ENCODE results near the gene PLEKHA4. TPM values are rescaled to one million over a fixed set of nuclear protein-coding genes. Genes with fewer than 3 reads are reported as not detected.

The PLEKHA4 gene
- total and polyA plus RNA-seq, 2 of the 13 experiments (the other 11 are each of a cell fraction or from before 2014, with no cell fraction given), result 4.8 to 6.0 TPM

DNA sequence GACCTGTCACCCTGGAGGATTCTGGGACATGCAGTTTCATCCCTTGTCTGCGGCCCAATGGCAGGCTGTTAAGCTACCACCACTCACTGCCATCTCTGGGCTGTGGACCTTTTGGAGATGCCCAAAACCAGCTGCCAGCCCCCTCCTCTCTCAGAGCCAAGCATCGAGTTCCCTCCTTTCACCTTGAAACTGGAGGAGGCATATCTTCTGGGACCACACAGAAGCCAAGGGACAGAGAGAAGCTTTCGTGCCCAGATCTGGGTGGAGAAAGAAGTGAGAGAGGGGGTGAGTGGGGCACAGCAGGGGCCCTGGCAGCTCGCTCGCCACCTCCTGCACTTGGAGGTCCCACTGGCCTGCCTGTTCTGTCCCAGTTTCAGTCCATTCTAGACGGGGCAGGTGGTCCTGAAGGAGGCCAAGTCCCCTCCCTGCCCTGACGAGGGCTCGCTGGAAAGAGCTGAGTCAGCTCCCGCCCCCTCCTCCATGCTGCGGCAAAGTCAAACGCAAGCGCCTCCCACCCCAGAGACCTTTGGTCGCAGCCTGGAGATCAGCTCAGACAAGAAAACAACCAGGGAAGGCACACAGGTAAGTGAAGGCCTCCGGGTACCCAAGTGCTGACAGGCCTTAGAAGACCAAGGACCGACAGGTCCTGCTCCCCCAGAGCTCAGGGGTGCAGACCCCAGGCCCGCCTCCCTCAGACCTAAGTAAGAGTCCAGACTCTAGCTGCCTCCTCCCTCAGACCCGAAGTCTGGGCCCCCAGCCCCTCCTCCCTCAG, 61.4 kb downstream of the PLEKHA4 start (continued):
- TF ChIP-seq, protein P1, sequence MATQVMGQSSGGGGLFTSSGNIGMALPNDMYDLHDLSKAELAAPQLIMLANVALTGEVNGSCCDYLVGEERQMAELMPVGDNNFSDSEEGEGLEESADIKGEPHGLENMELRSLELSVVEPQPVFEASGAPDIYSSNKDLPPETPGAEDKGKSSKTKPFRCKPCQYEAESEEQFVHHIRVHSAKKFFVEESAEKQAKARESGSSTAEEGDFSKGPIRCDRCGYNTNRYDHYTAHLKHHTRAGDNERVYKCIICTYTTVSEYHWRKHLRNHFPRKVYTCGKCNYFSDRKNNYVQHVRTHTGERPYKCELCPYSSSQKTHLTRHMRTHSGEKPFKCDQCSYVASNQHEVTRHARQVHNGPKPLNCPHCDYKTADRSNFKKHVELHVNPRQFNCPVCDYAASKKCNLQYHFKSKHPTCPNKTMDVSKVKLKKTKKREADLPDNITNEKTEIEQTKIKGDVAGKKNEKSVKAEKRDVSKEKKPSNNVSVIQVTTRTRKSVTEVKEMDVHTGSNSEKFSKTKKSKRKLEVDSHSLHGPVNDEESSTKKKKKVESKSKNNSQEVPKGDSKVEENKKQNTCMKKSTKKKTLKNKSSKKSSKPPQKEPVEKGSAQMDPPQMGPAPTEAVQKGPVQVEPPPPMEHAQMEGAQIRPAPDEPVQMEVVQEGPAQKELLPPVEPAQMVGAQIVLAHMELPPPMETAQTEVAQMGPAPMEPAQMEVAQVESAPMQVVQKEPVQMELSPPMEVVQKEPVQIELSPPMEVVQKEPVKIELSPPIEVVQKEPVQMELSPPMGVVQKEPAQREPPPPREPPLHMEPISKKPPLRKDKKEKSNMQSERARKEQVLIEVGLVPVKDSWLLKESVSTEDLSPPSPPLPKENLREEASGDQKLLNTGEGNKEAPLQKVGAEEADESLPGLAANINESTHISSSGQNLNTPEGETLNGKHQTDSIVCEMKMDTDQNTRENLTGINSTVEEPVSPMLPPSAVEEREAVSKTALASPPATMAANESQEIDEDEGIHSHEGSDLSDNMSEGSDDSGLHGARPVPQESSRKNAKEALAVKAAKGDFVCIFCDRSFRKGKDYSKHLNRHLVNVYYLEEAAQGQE (IDR thresholded peaks at IDR 0.05; ENCODE audit: borderline replicate concordance in 1 of 2, low read depth in 1 of 2, low read length in 2 of 2), result 0 out of 4 replicates have a peak, but pooled peaks of 1 of the 2 experiments have one; percentile 27
- TF ChIP-seq BCLAF1 (IDR thresholded peaks at IDR 0.05), result no peak
- TF ChIP-seq ZNF878 (CRISPR knock-in tag; IDR thresholded peaks at IDR 0.05), result no peak
- TF ChIP-seq HNRNPH1 (optimal IDR thresholded peaks at IDR 0.05; ENCODE audit: low read depth, low read length), result no peak
- no peak for TF ChIP-seq NBN (conservative IDR thresholded peaks at IDR 0.05)
- 0 out of 2 replicates have a peak, but pooled peaks have one; percentile 20 for TF ChIP-seq KLF12 (CRISPR knock-in tag; IDR thresholded peaks at IDR 0.05; ENCODE audit: borderline replicate concordance)
- TF ChIP-seq UBTF (CRISPR knock-in tag; IDR thresholded peaks at IDR 0.05), result no peak; the same call in 1 of the 2 replicates
- TF ChIP-seq ADNP (CRISPR knock-in tag; IDR thresholded peaks at IDR 0.05), result no peak
- 0 out of 2 replicates have a peak, but pooled peaks have one; percentile 11 for TF ChIP-seq MTERF4 (CRISPR knock-in tag; IDR thresholded peaks at IDR 0.05)
- TF ChIP-seq, protein P2, sequence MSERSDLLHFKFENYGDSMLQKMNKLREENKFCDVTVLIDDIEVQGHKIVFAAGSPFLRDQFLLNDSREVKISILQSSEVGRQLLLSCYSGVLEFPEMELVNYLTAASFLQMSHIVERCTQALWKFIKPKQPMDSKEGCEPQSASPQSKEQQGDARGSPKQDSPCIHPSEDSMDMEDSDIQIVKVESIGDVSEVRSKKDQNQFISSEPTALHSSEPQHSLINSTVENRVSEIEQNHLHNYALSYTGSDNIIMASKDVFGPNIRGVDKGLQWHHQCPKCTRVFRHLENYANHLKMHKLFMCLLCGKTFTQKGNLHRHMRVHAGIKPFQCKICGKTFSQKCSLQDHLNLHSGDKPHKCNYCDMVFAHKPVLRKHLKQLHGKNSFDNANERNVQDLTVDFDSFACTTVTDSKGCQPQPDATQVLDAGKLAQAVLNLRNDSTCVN (CRISPR knock-in tag; IDR thresholded peaks at IDR 0.05; ENCODE audit: borderline replicate concordance), result peak; percentile 36; the same call in 1 of the 2 replicates
- TF ChIP-seq SRSF9 (IDR thresholded peaks at IDR 0.05; ENCODE audit: borderline replicate concordance, insufficient read depth, low read depth, low read length, poor library complexity, severe bottlenecking), result no peak
- TF ChIP-seq, protein P3, sequence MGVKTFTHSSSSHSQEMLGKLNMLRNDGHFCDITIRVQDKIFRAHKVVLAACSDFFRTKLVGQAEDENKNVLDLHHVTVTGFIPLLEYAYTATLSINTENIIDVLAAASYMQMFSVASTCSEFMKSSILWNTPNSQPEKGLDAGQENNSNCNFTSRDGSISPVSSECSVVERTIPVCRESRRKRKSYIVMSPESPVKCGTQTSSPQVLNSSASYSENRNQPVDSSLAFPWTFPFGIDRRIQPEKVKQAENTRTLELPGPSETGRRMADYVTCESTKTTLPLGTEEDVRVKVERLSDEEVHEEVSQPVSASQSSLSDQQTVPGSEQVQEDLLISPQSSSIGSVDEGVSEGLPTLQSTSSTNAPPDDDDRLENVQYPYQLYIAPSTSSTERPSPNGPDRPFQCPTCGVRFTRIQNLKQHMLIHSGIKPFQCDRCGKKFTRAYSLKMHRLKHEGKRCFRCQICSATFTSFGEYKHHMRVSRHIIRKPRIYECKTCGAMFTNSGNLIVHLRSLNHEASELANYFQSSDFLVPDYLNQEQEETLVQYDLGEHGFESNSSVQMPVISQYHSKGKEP (CRISPR knock-in tag; IDR thresholded peaks at IDR 0.05), result 0 out of 2 replicates have a peak, but pooled peaks have one; percentile 26
- no peak; the same call in 1 of the 2 replicates for TF ChIP-seq CBX5 (CRISPR knock-in tag; IDR thresholded peaks at IDR 0.05; ENCODE audit: borderline replicate concordance)
- no peak for TF ChIP-seq PCBP1 (IDR thresholded peaks at IDR 0.05; ENCODE audit: borderline replicate concordance, low read depth, low read length)
